HFF-Myc (cell line): Measurements from ENCODE around the gene NTM.

ENCODE experiments used
- DNase-seq: peaks from one replicate; pipeline ENCODE4 v3.0.0-alpha.2; 2011; ENCODE audit warnings: low read depth; ENCODE audit errors: extremely low read depth
- H3K4me3 ChIP-seq: replicated peaks from 2 replicates; pipeline ENCODE4 v1.5.1; 2011; ENCODE audit warnings: low read depth, mild to moderate bottlenecking, control low read depth, low read length
- TF ChIP-seq, protein P1 (sequence below): IDR thresholded peaks from 2 replicates; pipeline ENCODE4 v1.5.1; 2012; ENCODE audit warnings: mild to moderate bottlenecking, low read depth, low read length, control low read depth; ENCODE audit errors: missing control alignments

Gene NTM

DNA sequence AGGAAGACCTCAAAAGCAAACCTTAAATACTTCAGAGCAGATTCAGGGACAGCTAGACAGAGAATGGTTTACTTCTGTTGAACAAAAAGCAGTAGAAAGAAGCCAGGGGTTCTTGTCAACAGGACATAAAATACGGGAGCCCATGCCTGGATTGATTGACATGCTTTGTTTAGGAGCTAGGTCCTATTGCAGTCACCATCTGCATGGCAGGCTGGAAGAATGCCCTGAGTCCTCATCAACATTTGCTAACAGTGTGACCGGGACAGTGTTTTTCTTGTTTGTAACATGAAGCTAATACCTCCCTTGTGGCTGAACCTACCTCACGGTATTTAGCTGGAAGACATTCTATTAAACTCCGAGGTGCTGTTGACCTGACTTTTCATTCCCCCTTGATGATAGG is 225.4 kb downstream of the NTM start:
- TF ChIP-seq, protein P1, sequence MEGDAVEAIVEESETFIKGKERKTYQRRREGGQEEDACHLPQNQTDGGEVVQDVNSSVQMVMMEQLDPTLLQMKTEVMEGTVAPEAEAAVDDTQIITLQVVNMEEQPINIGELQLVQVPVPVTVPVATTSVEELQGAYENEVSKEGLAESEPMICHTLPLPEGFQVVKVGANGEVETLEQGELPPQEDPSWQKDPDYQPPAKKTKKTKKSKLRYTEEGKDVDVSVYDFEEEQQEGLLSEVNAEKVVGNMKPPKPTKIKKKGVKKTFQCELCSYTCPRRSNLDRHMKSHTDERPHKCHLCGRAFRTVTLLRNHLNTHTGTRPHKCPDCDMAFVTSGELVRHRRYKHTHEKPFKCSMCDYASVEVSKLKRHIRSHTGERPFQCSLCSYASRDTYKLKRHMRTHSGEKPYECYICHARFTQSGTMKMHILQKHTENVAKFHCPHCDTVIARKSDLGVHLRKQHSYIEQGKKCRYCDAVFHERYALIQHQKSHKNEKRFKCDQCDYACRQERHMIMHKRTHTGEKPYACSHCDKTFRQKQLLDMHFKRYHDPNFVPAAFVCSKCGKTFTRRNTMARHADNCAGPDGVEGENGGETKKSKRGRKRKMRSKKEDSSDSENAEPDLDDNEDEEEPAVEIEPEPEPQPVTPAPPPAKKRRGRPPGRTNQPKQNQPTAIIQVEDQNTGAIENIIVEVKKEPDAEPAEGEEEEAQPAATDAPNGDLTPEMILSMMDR = no peak
- no peak overlapping the region for H3K4me3 ChIP-seq
- no peak for DNase-seq

DNA sequence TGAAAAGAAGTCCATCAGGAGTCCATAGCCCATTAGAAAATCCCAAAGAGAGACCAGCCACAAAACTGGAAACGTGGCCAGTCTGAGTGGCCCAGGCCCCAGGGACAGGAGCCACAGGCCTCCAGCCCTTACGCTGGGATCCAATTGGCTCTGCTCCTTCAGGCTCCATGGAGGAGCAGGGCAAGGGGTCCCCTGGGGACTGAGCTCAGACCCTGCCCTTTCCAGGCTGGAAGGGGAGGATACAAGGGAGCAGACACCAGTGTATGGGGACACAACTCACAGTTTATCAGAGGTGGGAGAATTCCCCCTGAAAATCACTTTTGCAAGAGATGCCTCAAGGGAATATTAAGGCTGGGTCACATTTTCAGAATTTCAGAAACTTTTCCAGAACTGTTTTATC is 227.5 kb downstream of the NTM start:
- no peak overlapping the region for H3K4me3 ChIP-seq
- no peak for DNase-seq

DNA sequence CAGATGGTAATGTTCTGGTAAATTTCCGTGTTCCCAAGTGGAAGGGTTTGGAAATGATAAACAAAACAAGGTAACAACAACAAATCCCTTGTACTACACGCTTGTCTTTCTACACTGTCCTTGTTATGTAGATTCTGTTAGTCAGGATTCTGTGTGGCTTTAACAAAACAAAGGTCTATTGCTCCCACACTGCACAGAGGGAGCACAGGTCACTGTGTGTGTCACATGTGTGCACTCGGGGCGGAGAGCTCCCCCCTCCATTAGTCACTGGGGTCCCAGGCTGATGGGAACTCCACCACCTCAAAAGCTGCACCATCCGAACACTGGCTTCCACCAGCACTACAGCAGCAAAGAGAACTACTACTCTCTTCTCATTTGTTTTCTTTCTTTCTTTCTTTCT is 227.9 kb downstream of the NTM start:
- TF ChIP-seq, protein P1 = no peak
- no peak overlapping the region for H3K4me3 ChIP-seq
- no peak for DNase-seq

More for the DNA sequence above, 227.5 kb downstream of the NTM start:
- TF ChIP-seq, protein P1 = no peak

DNA sequence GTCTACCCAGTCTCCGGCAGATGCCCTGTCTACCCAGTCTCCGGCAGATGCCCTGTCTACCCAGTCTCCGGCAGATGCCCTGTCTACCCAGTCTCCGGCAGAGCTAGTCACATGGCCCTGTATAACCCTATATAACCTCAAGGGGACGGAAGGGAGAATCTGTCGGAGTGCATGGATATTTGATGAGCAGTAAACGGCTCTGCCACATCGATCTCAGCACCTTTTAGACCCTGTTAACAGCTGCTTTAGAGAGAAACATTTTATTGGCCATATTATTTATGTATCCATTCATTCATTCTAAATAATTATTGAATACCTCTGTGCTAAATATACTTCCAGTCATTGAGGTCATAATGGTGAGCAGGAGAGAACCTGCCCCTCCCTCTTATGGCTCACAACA is 228.9 kb downstream of the NTM start:
- DNase-seq = no peak
- TF ChIP-seq, protein P1 = no peak
- no peak overlapping the region for H3K4me3 ChIP-seq

DNA sequence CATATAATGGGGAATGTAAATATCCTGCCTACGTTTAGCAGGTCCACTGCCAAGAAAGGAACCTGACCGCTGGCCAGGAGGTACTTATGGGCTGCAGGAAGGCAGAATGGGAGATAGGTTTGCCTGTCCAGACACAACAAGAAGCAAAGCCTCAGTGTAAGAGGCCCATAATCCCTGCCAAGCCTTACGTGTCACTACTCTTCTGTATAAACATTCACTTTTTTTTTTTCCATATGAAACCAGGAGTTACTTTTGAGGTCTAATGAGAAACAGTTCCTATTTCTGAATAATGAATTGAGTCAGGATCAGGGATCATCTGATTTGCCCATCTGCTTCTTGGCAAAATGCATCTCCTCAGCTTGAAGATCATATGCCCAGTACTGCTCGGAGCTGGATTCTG is 230.2 kb downstream of the NTM start:
- DNase-seq = no peak
- H3K4me3 ChIP-seq = no peak overlapping the region
- TF ChIP-seq, protein P1 = no peak

DNA sequence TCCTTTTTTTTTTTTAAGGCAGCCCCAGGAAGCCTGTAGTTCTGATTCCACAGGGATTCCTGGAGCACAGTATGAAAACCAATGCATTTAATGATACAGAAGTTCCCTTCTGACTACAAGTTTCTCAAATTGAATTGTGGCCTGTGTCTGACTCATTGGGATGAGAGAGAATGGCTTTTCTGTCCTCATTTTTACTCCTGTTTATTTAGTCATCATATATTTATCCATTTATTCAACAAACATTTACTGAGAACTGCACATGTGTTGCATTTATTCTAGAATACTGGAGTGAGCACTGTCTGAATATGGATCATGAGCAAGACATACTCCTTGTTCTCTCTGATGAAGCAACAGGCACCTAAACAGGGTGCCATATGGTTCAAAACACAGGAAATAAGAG is 231.2 kb downstream of the NTM start:
- H3K4me3 ChIP-seq = no peak overlapping the region
- no peak for DNase-seq
- TF ChIP-seq, protein P1 = no peak

DNA sequence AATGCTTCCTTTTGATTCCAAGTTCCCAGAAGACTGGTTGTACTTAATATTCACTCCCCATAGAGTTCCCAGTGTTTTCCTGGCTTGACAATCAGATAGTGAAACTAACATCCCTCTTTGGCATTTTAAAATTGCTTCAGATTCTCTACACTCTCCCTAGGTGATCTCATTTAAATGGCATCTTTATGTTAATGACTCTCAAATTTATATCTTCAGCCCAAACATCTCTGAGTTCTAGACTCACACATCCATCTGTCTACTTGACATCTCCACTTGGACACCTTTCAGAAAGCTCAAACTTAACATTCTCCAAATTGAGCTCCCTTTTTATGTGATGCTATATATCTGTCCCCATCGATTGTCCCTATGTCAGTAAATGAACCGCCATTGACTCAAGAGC is 232.0 kb downstream of the NTM start:
- no peak for DNase-seq
- TF ChIP-seq, protein P1 = no peak

More for the DNA sequence above, 232.0 kb downstream of the NTM start:
- H3K4me3 ChIP-seq = no peak overlapping the region
